HG03103 (cell line): Measurements from ENCODE around the gene RPS15A.
"Not testable (repeated sequence)": the region's sequence is repeated elsewhere in the genome, so short reads cannot be mapped to it uniquely, and the experiment has no call there.

Experiments
- ATAC-seq: cut with Tn5 transposase; IDR thresholded peaks from one replicate; pipeline ENCODE4 v1.9.1; 2021; ENCODE audit warnings: low read depth; ENCODE audit not compliant: unreplicated experiment

Gene RPS15A

DNA sequence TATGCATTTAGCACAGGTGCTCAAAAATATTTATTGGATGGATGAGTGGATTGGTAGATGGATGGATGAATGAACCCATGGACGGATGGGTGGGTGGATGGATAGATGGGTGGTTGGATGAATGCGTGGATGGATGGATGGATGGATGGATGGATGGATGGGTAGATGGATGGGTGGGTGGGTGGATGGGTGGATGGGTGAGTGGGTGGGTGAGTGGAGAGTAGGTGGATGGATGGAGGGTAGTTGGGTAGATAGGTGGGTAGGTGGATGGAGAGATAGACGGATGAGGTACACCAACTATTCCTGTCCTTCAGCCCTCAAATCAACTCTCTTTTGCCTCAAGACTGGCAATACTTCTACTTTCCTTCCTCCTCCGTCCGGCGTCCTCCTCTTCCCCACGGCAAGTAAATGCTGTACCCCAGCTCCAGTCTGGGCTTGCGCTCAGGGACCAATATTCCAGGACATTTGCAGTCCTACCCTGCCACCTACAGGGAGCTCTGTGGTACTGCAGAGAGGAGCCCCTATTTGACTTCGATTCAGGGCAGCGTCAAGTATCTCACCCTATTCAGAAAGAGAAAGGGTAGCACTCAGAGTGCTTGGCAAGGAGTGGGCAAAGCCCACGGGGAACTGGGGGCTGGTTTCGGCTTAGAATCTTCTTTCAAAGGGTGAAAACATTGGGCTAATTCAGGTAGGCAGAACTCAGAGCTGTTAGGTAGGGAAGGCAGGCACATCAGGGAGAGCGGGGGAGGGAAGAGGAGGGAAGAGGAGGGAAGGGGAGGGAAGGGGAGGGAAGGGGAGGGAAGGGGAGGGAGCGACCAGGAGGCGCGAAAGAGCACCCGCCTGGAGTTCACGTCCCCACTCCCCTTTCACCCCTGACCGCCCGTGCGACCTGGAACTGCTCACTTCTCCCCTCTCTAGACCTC, 30.3 kb downstream of the RPS15A start:
- not testable (repeated sequence) for ATAC-seq

DNA sequence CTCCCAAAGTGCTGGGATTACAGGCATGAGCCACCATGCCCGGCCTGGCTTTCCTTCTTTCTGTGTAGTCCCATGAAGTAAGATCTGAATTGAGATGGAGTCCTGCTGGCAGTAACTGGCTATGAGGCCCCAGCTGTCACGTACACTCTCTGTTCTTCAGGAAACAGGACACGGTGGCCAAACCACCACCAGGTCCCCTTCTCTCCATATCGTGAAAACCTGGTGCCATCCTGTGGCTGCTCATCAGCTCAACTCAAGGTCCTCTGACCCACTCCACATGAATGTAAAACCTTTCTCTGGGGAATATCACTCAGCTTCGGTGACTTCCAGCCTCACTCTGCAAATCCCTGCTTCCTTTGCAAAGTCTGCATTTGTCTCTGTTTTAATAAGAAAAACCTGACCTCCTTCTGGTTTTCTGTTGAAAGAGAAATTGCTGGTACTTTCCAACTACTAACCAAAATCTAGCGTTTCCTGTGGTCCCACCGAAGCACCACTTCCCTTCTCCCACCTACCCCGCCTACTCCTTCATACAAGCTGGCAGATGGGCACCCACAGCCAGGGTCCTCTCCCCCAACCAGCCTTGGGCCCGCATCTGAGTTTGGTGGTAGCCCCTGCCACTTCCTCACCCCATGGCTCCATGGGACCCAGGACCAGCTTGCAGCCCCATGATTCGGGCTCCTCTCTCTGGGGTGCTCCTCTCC, 32.0 kb downstream of the RPS15A start:
- not testable (repeated sequence) for ATAC-seq

DNA sequence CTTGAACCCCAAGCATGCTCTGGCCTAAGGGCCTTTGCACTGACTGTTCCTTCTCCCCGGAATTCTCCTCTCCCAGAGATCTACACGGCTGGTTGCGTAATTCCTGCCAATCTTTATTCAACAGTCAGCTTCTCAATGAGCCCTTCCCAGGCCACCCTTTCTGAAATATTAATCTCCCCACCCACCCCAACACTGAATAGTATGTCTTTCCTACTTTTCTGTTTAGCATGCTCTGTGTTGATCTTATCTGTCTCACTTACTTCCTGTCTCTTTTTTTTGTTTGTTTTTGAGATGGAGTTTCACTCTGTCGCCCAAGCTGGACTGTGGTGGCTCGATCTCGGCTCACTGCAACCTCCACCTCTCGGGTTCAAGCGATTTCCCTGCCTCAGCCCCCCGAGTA, 33.5 kb downstream of the RPS15A start:
- not testable (repeated sequence) for ATAC-seq

DNA sequence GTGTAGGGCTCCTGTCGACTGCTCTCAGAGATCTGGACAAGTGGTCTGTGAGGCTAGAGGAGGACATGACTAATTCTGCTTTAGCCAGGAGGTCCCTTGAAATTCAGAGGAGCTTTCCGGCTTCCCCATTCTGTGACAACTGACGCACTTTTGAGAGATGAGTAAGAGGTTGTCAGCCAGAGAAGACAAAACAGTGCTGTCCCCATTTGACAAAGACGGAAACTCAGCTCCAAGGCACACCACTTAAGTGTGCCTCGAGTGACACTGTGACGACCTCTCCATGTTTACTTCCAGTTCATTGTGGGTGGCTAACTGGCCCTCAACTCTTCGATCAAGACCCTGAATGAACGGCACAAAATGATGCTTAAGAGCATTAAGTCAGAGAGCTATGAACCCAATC, 47.3 kb downstream of the RPS15A start:
- ATAC-seq, result not testable (repeated sequence)

DNA sequence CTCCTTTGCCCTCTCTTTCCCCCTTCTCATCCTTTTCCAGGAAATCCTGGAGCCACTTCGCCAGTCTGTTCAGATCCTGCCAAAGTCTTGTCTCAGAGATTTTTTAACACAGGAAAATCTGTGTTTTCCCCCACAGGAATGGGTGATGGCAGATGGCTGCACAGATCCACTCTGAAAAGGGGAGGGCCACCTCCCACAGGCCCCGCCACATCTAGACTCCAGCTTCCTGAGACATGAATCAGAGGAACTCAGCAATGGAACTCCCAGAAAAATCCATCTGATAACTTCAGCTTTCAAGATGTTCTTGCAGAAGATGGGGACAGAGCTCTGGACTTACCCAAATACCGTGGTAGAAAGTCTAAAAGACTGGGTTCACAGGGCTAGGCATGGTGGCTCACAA, 50.1 kb downstream of the RPS15A start:
- not testable (repeated sequence) for ATAC-seq

DNA sequence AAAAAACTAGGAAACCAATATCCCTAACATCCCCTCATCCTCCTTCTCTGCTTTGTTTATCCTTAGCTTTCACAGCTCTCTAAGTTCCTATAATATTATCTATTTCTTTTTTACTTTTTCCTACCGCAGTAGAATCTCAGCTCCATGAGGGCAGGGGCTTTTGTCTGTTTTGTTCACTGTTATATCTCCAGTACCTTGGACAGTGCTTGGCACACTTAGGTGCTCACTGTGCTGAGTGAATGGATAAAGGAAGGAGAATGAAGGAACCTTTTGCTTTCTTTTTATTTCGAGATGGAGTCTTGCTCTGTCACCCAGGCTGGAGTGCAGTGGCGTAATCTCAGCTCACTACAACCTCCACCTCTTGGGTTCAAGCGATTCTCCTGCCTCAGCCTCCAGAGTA, 51.4 kb downstream of the RPS15A start:
- not testable (repeated sequence) for ATAC-seq

DNA sequence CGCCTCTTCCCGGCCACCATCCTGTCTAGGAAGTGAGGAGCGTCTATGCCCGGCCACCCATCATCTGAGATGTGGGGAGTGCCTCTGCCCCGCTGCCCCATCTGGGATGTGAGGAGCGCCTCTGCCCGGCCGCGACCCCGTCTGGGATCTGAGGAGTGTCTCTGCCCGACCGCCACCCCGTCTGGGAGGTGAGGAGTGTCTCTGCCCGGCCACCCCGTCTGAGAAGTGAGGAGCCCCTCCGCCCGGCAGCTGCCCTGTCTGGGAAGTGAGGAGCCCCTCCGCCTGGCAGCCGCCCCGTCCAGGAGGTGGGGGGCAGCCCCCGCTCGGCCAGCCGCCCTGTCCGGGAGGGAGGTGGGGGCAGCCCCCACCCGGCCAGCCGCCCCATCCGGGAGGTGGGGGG, 55.9 kb downstream of the RPS15A start:
- ATAC-seq, result not testable (repeated sequence)
